Ascending aorta (tissue), 2 donors: Measurements from ENCODE around the gene GORASP1. TPM values are rescaled to one million over a fixed set of nuclear protein-coding genes. Genes with fewer than 3 reads are reported as not detected.

Experiments
- DNase-seq, 2 donors: peaks; one replicate each; pipeline ENCODE4 v3.0.0-alpha.2; 2019; ENCODE audit warnings: low spot score in 2 of 2
- H3K27ac ChIP-seq, 2 donors: fragments of 200-600 bp; sonication (generic); one replicate each; pipeline ENCODE4 v1.5.1; 2016 to 2017; ENCODE audit warnings: mild to moderate bottlenecking in 1 of 2
- H3K27me3 ChIP-seq: fragments of 200-600 bp; sonication (generic); one replicate; pipeline ENCODE4 v1.5.1; 2017
- H3K36me3 ChIP-seq, 2 donors: fragments of 200-600 bp; sonication (generic); one replicate each; pipeline ENCODE4 v1.5.1; 2016
- H3K4me1 ChIP-seq, 2 donors: fragments of 200-600 bp; sonication (generic); one replicate each; pipeline ENCODE4 v1.5.1; 2016 to 2017; ENCODE audit warnings: mild to moderate bottlenecking in 1 of 2
- H3K4me3 ChIP-seq, 2 donors: fragments of 200-600 bp; sonication (generic); one replicate each; pipeline ENCODE4 v1.5.1; 2016 to 2017; ENCODE audit warnings: mild to moderate bottlenecking in 1 of 2
- H3K9me3 ChIP-seq, 2 donors: fragments of 200-600 bp; sonication (generic); one replicate each; pipeline ENCODE4 v1.5.1; 2016
- CTCF ChIP-seq, 3 experiments: fragments of 200-600 bp in 2 of 3; fragments of 450-650 bp in 1 of 3; sonication (generic) in 2 of 3; IDR thresholded peaks; one replicate each; pipeline ENCODE4 v1.5.1; 2016 to 2019; ENCODE audit warnings: antibody characterized with exemption in 3 of 3, mild to moderate bottlenecking in 1 of 3, moderate library complexity in 1 of 3
- intact Hi-C: fragments of 100-400 bp; cut with DNase I; formaldehyde crosslinking; loops from one replicate; pipeline ENCODE4 v1.15.1; 2023
- total RNA-seq: library from RNA; depleted of rRNA; stranded (reverse); fragments of >200 nt; gene quantifications from one replicate; pipeline ENCODE4 v1.1.0, GENCODE V29; 2016

GORASP1 gene
- total RNA-seq, 1 donor from 2014 or later: 186 TPM

- TF ChIP-seq CTCF (IDR thresholded peaks at IDR 0.05): no peak
- Histone ChIP-seq H3K36me3 (peaks cover 35 to 51% of the 10 kb centered on the region in 2 donors), H3K27me3 (no peaks in the 10 kb centered on the region), H3K4me1 (peaks cover 17 to 29% of the 10 kb centered on the region in 2 donors), H3K9me3 (no peaks in the 10 kb centered on the region), H3K4me3 (no peak overlapping the region), H3K27ac (peak overlapping the region in 1 of 2 donors; percentile 5)
- DNase-seq: peak in 1 of 2 donors; percentile 81
- intact Hi-C loops: loop anchor here (10.0 kb wide), 1 partner anchor 46 kb away; no protein-coding TSS in a partner anchor
These were observed 31.5 kb upstream of the GORASP1 start for GRCh38 chr3:39138804-39139415.

GRCh38 chr3:39137991-39138803 lies 30.8 kb upstream of the GORASP1 start:
- Histone ChIP-seq H3K36me3 (peaks cover 28 to 48% of the 10 kb centered on the region in 2 donors), H3K27me3 (no peaks in the 10 kb centered on the region), H3K27ac (no peak overlapping the region), H3K9me3 (no peaks in the 10 kb centered on the region), H3K4me1 (peaks cover 17 to 29% of the 10 kb centered on the region in 2 donors), H3K4me3 (no peak overlapping the region)
- TF ChIP-seq CTCF (IDR thresholded peaks at IDR 0.05): no peak
- DNase-seq: peak in 1 of 2 donors; percentile 62
- intact Hi-C loops: loop anchor here (10.0 kb wide), 1 partner anchor 47 kb away; no protein-coding TSS in a partner anchor

- intact Hi-C loops: loop anchor here (10.0 kb wide), 1 partner anchor 47 kb away; no protein-coding TSS in a partner anchor
- H3K9me3 ChIP-seq: no peaks in the 10 kb centered on the region
- no peak for TF ChIP-seq CTCF (IDR thresholded peaks at IDR 0.05)
- H3K4me1 ChIP-seq: peaks cover 15 to 27% of the 10 kb centered on the region in 2 donors
- H3K36me3 ChIP-seq: peaks cover 20 to 43% of the 10 kb centered on the region in 2 donors
- no peak overlapping the region for H3K27ac ChIP-seq
- no peak overlapping the region for H3K4me3 ChIP-seq
- no peaks in the 10 kb centered on the region for H3K27me3 ChIP-seq
- peak in 1 of 2 donors; percentile 63 for DNase-seq
These were observed 30.1 kb upstream of the GORASP1 start for GRCh38 chr3:39137435-39137936.

GRCh38 chr3:39136533-39137434 lies 29.4 kb upstream of the GORASP1 start:
- H3K36me3 ChIP-seq: peaks cover 13 to 35% of the 10 kb centered on the region in 2 donors
- no peak overlapping the region for H3K27ac ChIP-seq
- peaks cover 8 to 20% of the 10 kb centered on the region in 2 donors for H3K4me1 ChIP-seq
- no peak overlapping the region for H3K4me3 ChIP-seq
- intact Hi-C loops: loop anchor here (10.0 kb wide), 1 partner anchor 48 kb away; no protein-coding TSS in a partner anchor
- H3K27me3 ChIP-seq: no peaks in the 10 kb centered on the region
- TF ChIP-seq CTCF (IDR thresholded peaks at IDR 0.05): no peak
- H3K9me3 ChIP-seq: no peaks in the 10 kb centered on the region
- DNase-seq: peak in 1 of 2 donors; percentile 60
